Activated CD4-positive, CD25-positive, alpha-beta regulatory T cell treated with anti-CD3 and anti-CD28 coated beads, Interleukin-2, amount 50 U/mL, for 24 hours (primary cell): ENCODE results near the gene EPHB1.
A peak's percentile ranks its signal among the peaks of the same experiment; 100 is the strongest.

Experiments used
- ATAC-seq, 2 donors: fragments of 150-1000 bp; cut with Tn5 transposase; one replicate each; pipeline ENCODE4 v1.10.0; 2021; ENCODE audit warnings: mild to moderate bottlenecking in 1 of 2, moderate library complexity in 1 of 2

Gene EPHB1

DNA sequence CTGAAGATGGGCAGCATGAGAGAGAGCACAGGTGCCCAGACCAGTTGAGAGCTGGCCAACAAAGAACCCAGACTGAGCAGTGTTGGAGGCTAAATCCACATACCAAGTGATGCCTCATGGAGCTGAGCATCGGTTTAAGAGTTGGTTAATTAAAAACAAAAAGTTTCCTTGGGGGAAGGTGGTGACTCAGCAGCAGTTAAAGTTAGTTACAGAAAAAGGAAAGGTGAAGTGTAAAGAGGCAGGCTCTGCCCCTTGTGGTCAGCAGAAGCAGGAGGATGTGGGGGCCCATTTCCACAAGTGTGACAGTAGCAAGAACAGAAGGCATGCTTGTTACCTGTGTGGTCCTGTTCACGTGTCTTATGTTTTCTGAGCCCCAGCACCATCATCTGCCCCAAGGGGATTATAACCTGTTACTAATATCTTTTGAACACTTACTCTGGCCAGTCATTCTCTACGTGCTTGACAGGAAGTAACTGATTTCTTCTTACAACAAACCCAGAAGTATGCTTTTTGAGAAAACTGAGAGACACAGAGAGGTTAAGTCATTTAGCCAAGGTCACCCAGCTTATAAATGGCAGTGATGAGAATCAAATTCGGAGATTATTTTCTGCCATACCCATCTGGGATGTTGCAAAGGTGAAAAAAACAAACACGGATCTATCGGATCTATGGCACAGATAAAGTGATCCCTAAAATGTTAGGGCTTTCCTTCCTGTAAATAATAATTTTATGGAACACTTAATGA is 91.0 kb downstream of the EPHB1 start:
- peak; percentile 27 to 46 for ATAC-seq

DNA sequence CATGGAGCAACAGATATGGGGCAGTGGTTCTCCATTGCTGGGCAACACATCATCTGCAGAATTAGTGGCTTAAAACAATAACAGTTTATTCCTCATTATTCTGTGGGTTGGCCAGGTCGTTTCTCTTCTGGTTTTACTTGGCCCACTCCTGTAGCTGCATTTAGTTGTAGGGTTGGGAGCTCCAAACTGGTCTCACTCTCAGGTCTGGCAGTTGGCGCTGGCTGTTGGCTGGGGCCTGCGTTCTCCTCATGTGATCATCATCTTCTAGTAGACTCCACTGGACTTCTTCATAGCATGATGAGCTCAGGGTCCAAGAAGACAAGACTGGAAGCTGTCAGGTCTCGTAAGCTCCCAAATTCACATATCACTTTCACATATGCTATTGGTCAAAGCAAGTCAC is 91.9 kb downstream of the EPHB1 start:
- ATAC-seq: no peak

- ATAC-seq: no peak
These were observed 92.5 kb downstream of the EPHB1 start for GRCh38 chr3:134887536-134887935.

- ATAC-seq: no peak
These were observed 97.3 kb downstream of the EPHB1 start for GRCh38 chr3:134892326-134892725.

GRCh38 chr3:134892761-134893160 is 97.7 kb downstream of the EPHB1 start:
- ATAC-seq: no peak

DNA sequence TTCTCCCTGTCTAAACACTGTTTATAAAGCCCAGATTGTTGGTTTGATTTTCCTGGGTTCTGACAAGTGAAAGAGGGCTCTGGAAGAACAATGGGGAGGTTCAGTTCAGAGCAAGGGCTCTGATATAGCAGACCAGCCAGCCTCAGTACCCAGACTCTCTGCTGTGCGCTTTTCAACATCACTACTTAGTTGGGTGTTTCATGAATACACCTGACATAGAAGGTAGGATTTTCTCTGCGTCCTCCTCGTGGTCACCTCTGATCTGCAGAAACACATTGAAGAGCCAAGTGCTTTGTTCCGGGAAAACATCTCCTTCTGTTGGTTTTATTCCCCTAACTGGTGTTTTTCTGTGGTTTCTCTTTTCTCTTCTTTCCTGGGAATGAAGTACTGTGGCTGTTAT is 99.5 kb downstream of the EPHB1 start:
- no peak for ATAC-seq

GRCh38 chr3:134895181-134895580 is 100.1 kb downstream of the EPHB1 start:
- ATAC-seq: no peak

- ATAC-seq: no peak
These were observed 101.1 kb downstream of the EPHB1 start for GRCh38 chr3:134896141-134896540.

GRCh38 chr3:134896696-134897095 is 101.6 kb downstream of the EPHB1 start:
- ATAC-seq: no peak

DNA sequence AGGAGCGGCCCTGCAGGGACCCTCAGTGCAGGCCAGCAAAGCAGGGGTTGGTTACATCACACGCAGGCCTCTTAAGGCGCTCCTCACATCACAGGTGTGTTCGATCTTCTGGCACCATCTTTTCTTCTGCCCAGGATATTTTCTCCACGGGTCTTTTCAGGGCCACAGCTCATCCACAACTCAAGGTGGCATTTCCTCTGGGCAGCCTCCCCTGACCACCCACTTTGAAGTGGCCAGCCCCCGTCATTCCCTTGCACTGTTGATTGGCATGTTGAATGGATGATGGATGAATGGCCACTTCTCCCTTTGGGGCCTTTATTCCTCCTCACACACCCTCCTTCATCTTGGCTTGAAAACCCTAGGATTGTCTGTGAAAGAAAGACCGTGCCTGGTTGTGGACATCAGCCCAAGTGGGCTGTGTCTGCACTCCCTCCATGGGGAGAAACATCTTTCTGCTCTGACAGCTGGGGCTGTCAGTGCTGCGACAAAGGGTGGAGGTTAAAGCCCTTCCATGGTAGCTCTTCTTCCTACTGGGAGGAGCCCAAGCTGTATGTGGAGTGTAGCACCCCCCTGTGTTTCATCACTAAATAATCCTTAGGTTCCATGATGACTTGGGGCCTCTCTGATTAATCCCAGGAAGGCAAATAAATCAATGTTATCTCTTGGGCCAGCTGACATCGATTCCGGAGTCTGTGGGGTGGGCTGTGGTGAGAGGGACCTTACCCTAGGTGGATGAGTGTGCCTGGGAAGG is 102.5 kb downstream of the EPHB1 start:
- no peak for ATAC-seq

DNA sequence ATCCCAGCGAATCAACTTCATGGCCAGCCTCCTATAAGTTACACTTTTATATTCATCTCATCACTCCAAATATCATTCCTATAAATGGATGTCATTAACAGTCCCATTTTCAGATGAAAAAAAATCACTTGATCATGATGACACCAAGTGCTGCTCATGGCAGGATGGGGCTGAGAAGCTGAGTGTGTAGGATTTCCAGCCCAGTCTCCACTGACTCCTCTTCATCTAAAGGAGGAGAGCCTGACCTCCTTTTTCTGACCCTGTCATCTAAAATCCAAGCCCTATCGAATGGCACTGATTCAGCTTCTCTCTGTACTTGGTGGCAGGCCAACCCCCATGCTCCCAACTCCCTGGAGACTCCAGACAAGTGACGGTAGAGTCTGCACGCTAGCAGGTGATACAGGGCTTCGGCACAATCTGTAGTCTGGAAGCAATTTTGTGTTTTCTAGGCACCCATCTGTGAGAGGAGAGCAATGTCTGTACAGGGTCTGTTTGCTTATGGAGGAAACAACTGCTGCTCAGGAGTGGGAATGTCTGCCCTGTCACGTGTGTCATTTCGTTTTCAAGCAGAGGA is 103.2 kb downstream of the EPHB1 start:
- no peak for ATAC-seq

DNA sequence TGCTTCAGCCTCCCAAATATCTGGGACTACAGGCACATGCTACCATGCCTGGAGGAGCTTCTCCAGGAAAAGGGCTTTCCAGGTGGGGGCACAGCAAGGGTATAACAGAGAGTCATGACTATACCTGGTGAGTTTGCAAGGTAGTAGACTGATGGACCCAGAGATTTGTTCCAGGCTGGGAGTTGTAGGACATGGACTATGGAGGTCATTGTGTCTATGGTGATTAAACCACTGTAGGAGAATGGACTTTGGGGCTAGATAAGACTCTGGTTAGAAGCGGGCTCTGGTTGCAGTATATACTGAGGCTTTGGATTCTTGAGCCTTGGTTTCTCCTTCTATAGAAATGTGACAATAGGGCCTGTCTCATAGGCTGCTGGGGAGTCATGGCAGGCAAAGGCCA is 104.7 kb downstream of the EPHB1 start:
- ATAC-seq: no peak

GRCh38 chr3:134900482-134900881 is 105.4 kb downstream of the EPHB1 start:
- ATAC-seq: no peak

DNA sequence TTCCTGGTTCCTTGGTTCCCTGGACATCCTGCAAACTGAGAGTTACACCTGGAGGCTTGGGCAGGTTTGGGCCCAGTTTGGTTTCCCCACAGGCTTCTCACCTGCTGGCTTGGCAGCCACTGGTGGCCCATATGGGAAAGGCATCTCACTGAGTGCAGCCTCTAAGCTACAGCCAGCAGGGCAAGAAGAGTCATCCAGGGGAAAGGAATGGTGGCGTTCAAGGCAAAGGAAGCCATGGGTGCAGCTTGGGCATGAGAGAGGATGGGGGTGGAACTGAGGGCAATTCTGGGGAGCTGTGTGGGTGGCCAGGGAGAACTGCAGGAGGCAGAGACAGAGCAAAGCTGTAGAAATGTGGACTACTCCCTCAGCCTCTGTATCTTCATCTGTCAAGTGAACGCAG is 106.4 kb downstream of the EPHB1 start:
- no peak for ATAC-seq

- no peak for ATAC-seq
These were observed 108.8 kb downstream of the EPHB1 start for GRCh38 chr3:134903837-134904236.

DNA sequence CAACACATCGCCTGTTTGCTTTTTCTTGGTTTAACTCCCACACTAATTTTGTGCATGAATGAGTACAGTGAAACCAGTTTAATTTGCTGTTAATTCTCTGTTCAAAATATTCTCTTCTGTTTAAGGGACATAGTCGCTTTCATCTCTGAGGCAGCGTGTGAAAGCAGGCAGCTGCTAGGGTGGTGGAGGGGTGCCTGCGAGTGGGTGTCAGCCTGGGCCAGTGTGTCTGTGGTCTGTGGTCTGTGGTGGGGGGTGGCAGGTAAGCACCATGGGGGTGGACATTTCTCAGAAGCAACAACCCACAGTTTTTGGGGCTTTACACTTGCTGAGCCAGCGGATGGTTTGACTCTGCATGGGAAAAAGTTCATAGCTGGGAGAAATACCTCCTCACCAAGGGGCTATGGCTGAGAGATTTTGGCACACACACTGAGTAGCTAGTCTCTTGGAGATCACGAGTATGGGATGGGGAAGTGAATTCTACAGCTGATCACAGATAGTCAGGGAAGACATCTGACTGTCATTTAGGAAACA is 109.2 kb downstream of the EPHB1 start:
- peak in 1 of 2 donors; percentile 62 for ATAC-seq

DNA sequence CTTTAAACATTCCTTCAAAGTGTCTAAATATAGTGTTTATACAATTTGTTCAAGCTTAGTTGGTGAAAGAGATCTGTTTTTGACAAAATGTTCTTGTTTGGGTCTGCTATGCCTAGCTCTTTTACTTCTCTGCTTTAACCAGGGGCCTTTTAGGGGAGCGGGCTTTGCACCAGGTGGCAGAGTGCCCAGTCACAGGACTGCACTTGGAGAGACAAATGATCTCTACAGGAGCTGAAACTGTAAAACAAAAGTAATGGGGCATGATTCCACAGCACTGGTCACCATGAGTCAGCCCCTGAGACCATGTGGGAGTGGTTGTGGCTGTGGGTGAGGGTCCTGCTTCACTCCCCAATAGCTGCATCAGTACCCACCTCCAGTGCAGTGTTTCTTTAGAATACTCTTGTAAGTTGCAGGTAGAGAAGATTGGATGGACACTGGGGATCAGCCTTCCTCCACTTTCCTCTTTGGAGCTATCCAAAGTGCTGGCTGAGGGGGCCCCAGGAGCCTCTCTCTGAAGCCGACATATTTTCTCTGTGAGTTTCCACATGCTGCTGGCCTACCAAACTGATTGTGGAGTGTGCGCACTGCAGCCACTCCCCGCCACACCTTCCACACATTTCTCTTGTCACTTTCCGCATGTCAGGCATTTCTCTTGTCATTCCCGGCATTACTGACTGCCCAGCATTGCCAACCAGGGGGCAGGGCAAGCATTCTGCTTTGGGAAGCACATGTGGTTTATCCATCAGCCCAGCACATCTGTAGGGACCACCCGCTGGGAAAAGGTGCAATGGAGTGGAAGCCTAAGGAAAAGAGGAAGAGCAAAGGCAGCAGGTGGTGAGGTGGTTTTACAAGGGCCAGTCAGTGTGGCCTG is 110.0 kb downstream of the EPHB1 start:
- ATAC-seq: no peak

DNA sequence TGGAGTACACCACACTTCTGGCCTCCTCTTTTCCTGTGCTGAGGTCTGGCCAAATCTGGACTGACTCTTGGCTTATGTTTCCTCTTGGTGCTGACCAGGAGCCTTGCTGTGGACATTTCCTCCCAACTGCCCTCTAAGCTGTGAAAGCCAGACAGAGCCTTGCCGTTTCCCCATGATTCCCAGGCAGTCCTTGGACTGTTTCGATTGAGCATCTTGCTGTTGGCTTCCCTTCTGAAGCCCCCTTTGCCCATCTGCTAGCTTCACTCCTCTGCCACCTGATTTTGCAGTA is 110.5 kb downstream of the EPHB1 start:
- no peak for ATAC-seq

- no peak for ATAC-seq
These were observed 113.2 kb downstream of the EPHB1 start for GRCh38 chr3:134908271-134908670.

DNA sequence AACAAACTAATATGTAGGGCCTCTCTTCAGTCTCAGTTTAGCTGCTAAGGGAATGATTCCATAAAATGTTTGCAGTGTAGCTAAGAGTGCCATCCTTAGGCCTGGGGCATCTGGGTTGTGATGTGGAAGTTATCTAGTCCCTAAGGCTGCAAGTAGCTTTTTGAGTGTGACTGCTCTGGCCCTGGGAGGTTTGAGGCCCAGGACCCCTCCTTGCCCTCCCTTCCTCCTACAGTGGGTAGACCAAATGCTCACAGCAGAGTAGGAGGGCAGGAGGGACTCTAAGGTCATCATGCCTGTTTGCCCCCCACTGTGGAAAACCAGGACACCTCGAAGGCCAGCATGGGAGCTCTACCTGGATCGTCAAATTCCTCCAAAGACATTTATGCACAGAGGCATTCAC is 115.0 kb downstream of the EPHB1 start:
- ATAC-seq: no peak

GRCh38 chr3:134911586-134912548 is 116.8 kb downstream of the EPHB1 start:
- no peak for ATAC-seq
